ENCODE measurements around the gene SYT11.

- TF ChIP-seq POLR2A (IDR thresholded peaks at IDR 0.05; ENCODE audit: low read length) (no peak), GATA1 (IDR thresholded peaks at IDR 0.05; ENCODE audit: low read depth, low read length) (no peak)
Measured at GRCh38 chr1:155860970-155861510, 1.7 kb downstream of the SYT11 start.

Data from erythroblast (primary cell).